T-helper 1 cell treated with Interleukin-12 subunit alpha and Interleukin-12 subunit beta and Interleukin-4 antibody, amounts not matched to agents 30 μg/mL and 1 μg/mL, for 36 hours (primary cell): ENCODE data around the gene EDEM3.

Source experiments
- H3K27ac Mint-ChIP-seq: one replicate; pipeline ENCODE4 v1.8.0; 2021; ENCODE audit warnings: mild to moderate bottlenecking, mixed read lengths
- H3K27me3 Mint-ChIP-seq: one replicate; pipeline ENCODE4 v1.8.0; 2021; ENCODE audit warnings: low read depth, mixed read lengths
- H3K36me3 Mint-ChIP-seq: one replicate; pipeline ENCODE4 v1.8.0; 2021; ENCODE audit warnings: low read depth, mixed read lengths
- H3K4me1 Mint-ChIP-seq: one replicate; pipeline ENCODE4 v1.8.0; 2021; ENCODE audit warnings: low read depth, mixed read lengths
- H3K4me3 Mint-ChIP-seq: one replicate; pipeline ENCODE4 v1.8.0; 2021; ENCODE audit warnings: mild to moderate bottlenecking, moderate library complexity, mixed read lengths
- H3K9me3 Mint-ChIP-seq: one replicate; pipeline ENCODE4 v1.8.0; 2021; ENCODE audit warnings: mixed read lengths

Gene EDEM3

GRCh38 chr1:184739070-184739469, 15.6 kb downstream of the EDEM3 start:
- H3K9me3 Mint-ChIP-seq, result no peaks in the 10 kb centered on the region
- H3K27me3 Mint-ChIP-seq, result no peaks in the 10 kb centered on the region
- H3K36me3 Mint-ChIP-seq, result peaks cover 18% of the 10 kb centered on the region
- H3K4me3 Mint-ChIP-seq, result no peak overlapping the region
- H3K27ac Mint-ChIP-seq, result no peak overlapping the region
- peaks cover 16% of the 10 kb centered on the region for H3K4me1 Mint-ChIP-seq

GRCh38 chr1:184734980-184735379, 19.7 kb downstream of the EDEM3 start:
- peaks cover 26% of the 10 kb centered on the region for H3K36me3 Mint-ChIP-seq

GRCh38 chr1:184724843-184725242, 29.8 kb downstream of the EDEM3 start:
- H3K4me3 Mint-ChIP-seq, result no peak overlapping the region
- no peaks in the 10 kb centered on the region for H3K27me3 Mint-ChIP-seq
- peaks cover 18% of the 10 kb centered on the region for H3K36me3 Mint-ChIP-seq
- H3K9me3 Mint-ChIP-seq, result no peaks in the 10 kb centered on the region
- no peaks in the 10 kb centered on the region for H3K4me1 Mint-ChIP-seq
- no peak overlapping the region for H3K27ac Mint-ChIP-seq

More at GRCh38 chr1:184734980-184735379, 19.7 kb downstream of the EDEM3 start:
- no peaks in the 10 kb centered on the region for H3K9me3 Mint-ChIP-seq
- no peaks in the 10 kb centered on the region for H3K27me3 Mint-ChIP-seq
- no peak overlapping the region for H3K4me3 Mint-ChIP-seq
- H3K4me1 Mint-ChIP-seq, result no peaks in the 10 kb centered on the region
- H3K27ac Mint-ChIP-seq, result no peak overlapping the region

- Mint-ChIP-seq H3K4me3 (no peak overlapping the region), H3K27ac (no peak overlapping the region), H3K36me3 (peaks cover 32% of the 10 kb centered on the region), H3K27me3 (no peaks in the 10 kb centered on the region), H3K9me3 (no peaks in the 10 kb centered on the region), H3K4me1 (no peaks in the 10 kb centered on the region)
Measured at GRCh38 chr1:184716158-184716557, 38.5 kb downstream of the EDEM3 start.

- Mint-ChIP-seq H3K27ac (no peak overlapping the region), H3K27me3 (no peaks in the 10 kb centered on the region), H3K4me1 (no peaks in the 10 kb centered on the region), H3K9me3 (no peaks in the 10 kb centered on the region), H3K36me3 (peaks cover 29% of the 10 kb centered on the region), H3K4me3 (no peak overlapping the region)
Measured at GRCh38 chr1:184709418-184709817, 45.2 kb downstream of the EDEM3 start.

GRCh38 chr1:184708084-184708676, 46.5 kb downstream of the EDEM3 start:
- H3K9me3 Mint-ChIP-seq, result no peaks in the 10 kb centered on the region
- H3K27ac Mint-ChIP-seq, result no peak overlapping the region
- H3K27me3 Mint-ChIP-seq, result no peaks in the 10 kb centered on the region
- H3K4me3 Mint-ChIP-seq, result no peak overlapping the region
- H3K36me3 Mint-ChIP-seq, result peaks cover 31% of the 10 kb centered on the region
- H3K4me1 Mint-ChIP-seq, result no peaks in the 10 kb centered on the region

GRCh38 chr1:184705271-184705670, 49.4 kb downstream of the EDEM3 start:
- peaks cover 37% of the 10 kb centered on the region for H3K36me3 Mint-ChIP-seq
- no peak overlapping the region for H3K4me3 Mint-ChIP-seq
- no peaks in the 10 kb centered on the region for H3K9me3 Mint-ChIP-seq
- H3K27ac Mint-ChIP-seq, result no peak overlapping the region
- H3K4me1 Mint-ChIP-seq, result no peaks in the 10 kb centered on the region
- H3K27me3 Mint-ChIP-seq, result no peaks in the 10 kb centered on the region

- Mint-ChIP-seq H3K27me3 (no peaks in the 10 kb centered on the region), H3K9me3 (no peaks in the 10 kb centered on the region), H3K4me1 (no peaks in the 10 kb centered on the region), H3K27ac (no peak overlapping the region), H3K36me3 (peaks cover 25% of the 10 kb centered on the region), H3K4me3 (no peak overlapping the region)
Measured at GRCh38 chr1:184701816-184702215, 52.8 kb downstream of the EDEM3 start.

GRCh38 chr1:184698969-184699368, 55.7 kb downstream of the EDEM3 start:
- peaks cover 3% of the 10 kb centered on the region for H3K4me1 Mint-ChIP-seq
- no peak overlapping the region for H3K27ac Mint-ChIP-seq
- H3K9me3 Mint-ChIP-seq, result no peaks in the 10 kb centered on the region
- no peak overlapping the region for H3K4me3 Mint-ChIP-seq
- H3K27me3 Mint-ChIP-seq, result no peaks in the 10 kb centered on the region
- H3K36me3 Mint-ChIP-seq, result peaks cover 39% of the 10 kb centered on the region

- Mint-ChIP-seq H3K4me1 (peaks cover 3% of the 10 kb centered on the region), H3K36me3 (peaks cover 40% of the 10 kb centered on the region), H3K27me3 (no peaks in the 10 kb centered on the region), H3K9me3 (no peaks in the 10 kb centered on the region), H3K27ac (no peak overlapping the region), H3K4me3 (no peak overlapping the region)
Measured at GRCh38 chr1:184698016-184698415, 56.6 kb downstream of the EDEM3 start.

- Mint-ChIP-seq H3K9me3 (no peaks in the 10 kb centered on the region), H3K27ac (no peak overlapping the region), H3K36me3 (peaks cover 40% of the 10 kb centered on the region)
Measured at GRCh38 chr1:184696403-184696802, 58.3 kb downstream of the EDEM3 start.

GRCh38 chr1:184695023-184695422, 59.6 kb downstream of the EDEM3 start:
- Mint-ChIP-seq H3K36me3 (peaks cover 36% of the 10 kb centered on the region), H3K9me3 (no peaks in the 10 kb centered on the region), H3K27me3 (no peaks in the 10 kb centered on the region), H3K4me1 (peaks cover 3% of the 10 kb centered on the region), H3K27ac (no peak overlapping the region), H3K4me3 (no peak overlapping the region)

More at GRCh38 chr1:184696403-184696802, 58.3 kb downstream of the EDEM3 start:
- H3K4me1 Mint-ChIP-seq, result peaks cover 3% of the 10 kb centered on the region
- H3K27me3 Mint-ChIP-seq, result no peaks in the 10 kb centered on the region
- H3K4me3 Mint-ChIP-seq, result no peak overlapping the region

- Mint-ChIP-seq H3K36me3 (peaks cover 33% of the 10 kb centered on the region), H3K4me1 (peaks cover 3% of the 10 kb centered on the region), H3K9me3 (no peaks in the 10 kb centered on the region), H3K4me3 (no peak overlapping the region), H3K27me3 (no peaks in the 10 kb centered on the region), H3K27ac (no peak overlapping the region)
Measured at GRCh38 chr1:184693011-184693410, 61.6 kb downstream of the EDEM3 start.

GRCh38 chr1:184691719-184692324, 62.8 kb downstream of the EDEM3 start:
- Mint-ChIP-seq H3K27me3 (no peaks in the 10 kb centered on the region), H3K27ac (no peak overlapping the region), H3K4me1 (peaks cover 3% of the 10 kb centered on the region), H3K4me3 (no peak overlapping the region), H3K36me3 (peaks cover 33% of the 10 kb centered on the region), H3K9me3 (no peaks in the 10 kb centered on the region)

- H3K27ac Mint-ChIP-seq, result no peak overlapping the region
- H3K4me3 Mint-ChIP-seq, result no peak overlapping the region
- no peaks in the 10 kb centered on the region for H3K36me3 Mint-ChIP-seq
- H3K4me1 Mint-ChIP-seq, result no peaks in the 10 kb centered on the region
- peaks cover 3% of the 10 kb centered on the region for H3K9me3 Mint-ChIP-seq
- H3K27me3 Mint-ChIP-seq, result no peaks in the 10 kb centered on the region
Measured at GRCh38 chr1:184686540-184686939, 68.1 kb downstream of the EDEM3 start.
